CD4-positive, CD25-positive, alpha-beta regulatory T cell (primary cell): ENCODE measurements around the gene CTBP2. TPM values are rescaled to one million over a fixed set of nuclear protein-coding genes. Genes with fewer than 3 reads are reported as not detected.

Experiments
- polyA plus RNA-seq, 4 donors: library from polyadenylated mRNA; unstranded; fragments of 300-500 nt; fragmentation: Illumina TruSeq; gene quantifications; one replicate each; pipeline ENCODE4 v1.2.3, GENCODE V29; 2021
- total RNA-seq: library from RNA; stranded (reverse); gene quantifications from one replicate; pipeline ENCODE4 v1.2.3, GENCODE V29; 2022

CTBP2 gene
- total and polyA plus RNA-seq, 5 donors from 2014 or later: 0.10 to 0.49 (median 0.13) TPM; not detected in 2

Other genes starting within 250 kb of the CTBP2 start
- 27.8 TPM for gene ZRANB1, start 218.4 kb downstream of the CTBP2 start, total RNA-seq
- 1 to 10 TPM; 6.6 to 9.4 (median 6.8) TPM for gene ZRANB1, start 218.4 kb downstream of the CTBP2 start, polyA plus RNA-seq